C4-2B (cell line): ENCODE measurements around the gene SYT15B.
"Not testable (repeated sequence)": the region's sequence is repeated elsewhere in the genome, so short reads cannot be mapped to it uniquely, and the experiment has no call there.

ENCODE experiments used
- CTCF ChIP-seq: fragments of 450-650 bp; conservative IDR thresholded peaks from 2 replicates; pipeline ENCODE4 v1.5.1; 2017; ENCODE audit warnings: mild to moderate bottlenecking
- ZFX ChIP-seq: fragments of 450-650 bp; IDR thresholded peaks from 2 replicates; pipeline ENCODE4 v1.6.1; 2017

- TF ChIP-seq CTCF, ZFX: not testable (repeated sequence)
These were observed 10.2 kb downstream of the SYT15B start for GRCh38 chr10:47753176-47753575.
